Measurements from ENCODE around the gene PROCA1. TPM values are rescaled to one million over a fixed set of nuclear protein-coding genes. Genes with fewer than 3 reads are reported as not detected.

PROCA1 gene
- total and polyA plus RNA-seq, 2 of the 13 experiments (the other 11 are each of a cell fraction or from before 2014, with no cell fraction given), result 0.73 to 1.5 TPM

DNA sequence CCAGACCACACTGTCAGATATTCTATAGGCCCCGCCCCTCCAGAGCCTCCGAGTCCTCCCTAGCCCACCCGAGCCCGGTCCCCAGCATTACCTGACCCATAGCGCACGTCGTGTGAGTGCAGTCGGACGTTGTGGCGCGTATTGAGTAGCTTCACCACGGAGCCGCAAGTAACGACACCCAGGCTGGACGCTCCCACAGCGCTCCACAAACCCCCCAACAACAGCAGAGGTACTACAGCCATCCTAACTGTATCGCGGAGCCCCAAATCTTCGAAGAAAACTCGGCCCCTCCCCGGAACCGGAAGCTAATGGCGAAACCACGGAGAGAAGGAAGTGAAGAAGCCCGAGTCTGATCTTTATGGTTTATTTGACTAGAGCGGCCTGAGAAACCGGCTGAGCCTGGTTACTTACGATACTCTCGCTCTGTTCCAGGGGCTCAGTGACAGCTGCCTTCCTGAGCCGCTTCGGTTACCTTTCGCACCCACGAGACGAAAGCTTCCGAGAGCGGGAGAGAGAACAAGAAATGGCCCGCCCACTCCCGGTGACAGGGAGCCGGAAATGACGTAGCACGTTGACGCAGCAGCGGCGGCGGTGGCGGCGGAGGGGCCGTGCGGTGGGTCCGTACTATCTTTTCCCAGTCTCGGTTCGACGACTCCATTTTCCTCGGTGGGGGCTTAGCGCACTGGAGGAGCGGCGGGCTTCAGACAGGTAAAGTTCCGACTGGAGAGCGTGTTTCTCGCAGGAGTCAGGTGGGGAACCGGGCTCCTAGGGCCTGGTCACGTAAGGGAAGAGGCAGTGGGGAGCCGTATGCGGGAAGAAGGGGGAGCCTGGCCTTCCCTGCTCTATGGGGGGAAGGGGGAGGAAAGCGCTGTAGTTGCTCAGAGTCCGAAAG, 49.8 kb downstream of the PROCA1 start, which contains the start of the genes SDF2 and SUPT6H (continued):
- TF ChIP-seq SOX6 (IDR thresholded peaks at IDR 0.05) (no peak), SOX6 (CRISPR knock-in tag; IDR thresholded peaks at IDR 0.05) (no peak; the same call in none of the 2 replicates), LCORL (IDR thresholded peaks at IDR 0.05) (no peak), LCORL (CRISPR knock-in tag; IDR thresholded peaks at IDR 0.05) (no peak; the same call in 1 of the 2 replicates), HOXA3 (CRISPR knock-in tag; IDR thresholded peaks at IDR 0.05) (peak; percentile 92), TAF15 (IDR thresholded peaks at IDR 0.05; ENCODE audit: low read depth, low read length, poor library complexity, severe bottlenecking) (no peak), ZNF724P (CRISPR knock-in tag; IDR thresholded peaks at IDR 0.05; ENCODE audit: borderline replicate concordance) (peak; percentile 28; the same call in 1 of the 2 replicates), DMAP1 (CRISPR knock-in tag; IDR thresholded peaks at IDR 0.05) (peak; percentile 85), PHF20 (CRISPR knock-in tag; IDR thresholded peaks at IDR 0.05) (peak; percentile 94), ZSCAN21 (CRISPR knock-in tag; IDR thresholded peaks at IDR 0.05; ENCODE audit: borderline replicate concordance) (no peak; the same call in 1 of the 2 replicates), FOXO1 (CRISPR knock-in tag; IDR thresholded peaks at IDR 0.05) (no peak), PAWR (CRISPR knock-in tag; IDR thresholded peaks at IDR 0.05; ENCODE audit: borderline replicate concordance) (no peak), NCOR1 (IDR thresholded peaks at IDR 0.05; ENCODE audit: borderline replicate concordance, low read length) (no peak; the same call in 1 of the 2 replicates), KLF12 (CRISPR knock-in tag; IDR thresholded peaks at IDR 0.05; ENCODE audit: borderline replicate concordance) (no peak), TCF7 (IDR thresholded peaks at IDR 0.05; ENCODE audit: low read depth) (no peak), KLF13 (CRISPR knock-in tag; IDR thresholded peaks at IDR 0.05) (no peak), FOXJ3 (CRISPR knock-in tag; IDR thresholded peaks at IDR 0.05; ENCODE audit: borderline replicate concordance) (no peak), SCMH1 (CRISPR knock-in tag; IDR thresholded peaks at IDR 0.05; ENCODE audit: borderline replicate concordance) (no peak)
- TF ChIP-seq, protein P1, sequence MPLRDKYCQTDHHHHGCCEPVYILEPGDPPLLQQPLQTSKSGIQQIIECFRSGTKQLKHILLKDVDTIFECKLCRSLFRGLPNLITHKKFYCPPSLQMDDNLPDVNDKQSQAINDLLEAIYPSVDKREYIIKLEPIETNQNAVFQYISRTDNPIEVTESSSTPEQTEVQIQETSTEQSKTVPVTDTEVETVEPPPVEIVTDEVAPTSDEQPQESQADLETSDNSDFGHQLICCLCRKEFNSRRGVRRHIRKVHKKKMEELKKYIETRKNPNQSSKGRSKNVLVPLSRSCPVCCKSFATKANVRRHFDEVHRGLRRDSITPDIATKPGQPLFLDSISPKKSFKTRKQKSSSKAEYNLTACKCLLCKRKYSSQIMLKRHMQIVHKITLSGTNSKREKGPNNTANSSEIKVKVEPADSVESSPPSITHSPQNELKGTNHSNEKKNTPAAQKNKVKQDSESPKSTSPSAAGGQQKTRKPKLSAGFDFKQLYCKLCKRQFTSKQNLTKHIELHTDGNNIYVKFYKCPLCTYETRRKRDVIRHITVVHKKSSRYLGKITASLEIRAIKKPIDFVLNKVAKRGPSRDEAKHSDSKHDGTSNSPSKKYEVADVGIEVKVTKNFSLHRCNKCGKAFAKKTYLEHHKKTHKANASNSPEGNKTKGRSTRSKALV (CRISPR knock-in tag; IDR thresholded peaks at IDR 0.05), result no peak
- TF ChIP-seq, protein P2, sequence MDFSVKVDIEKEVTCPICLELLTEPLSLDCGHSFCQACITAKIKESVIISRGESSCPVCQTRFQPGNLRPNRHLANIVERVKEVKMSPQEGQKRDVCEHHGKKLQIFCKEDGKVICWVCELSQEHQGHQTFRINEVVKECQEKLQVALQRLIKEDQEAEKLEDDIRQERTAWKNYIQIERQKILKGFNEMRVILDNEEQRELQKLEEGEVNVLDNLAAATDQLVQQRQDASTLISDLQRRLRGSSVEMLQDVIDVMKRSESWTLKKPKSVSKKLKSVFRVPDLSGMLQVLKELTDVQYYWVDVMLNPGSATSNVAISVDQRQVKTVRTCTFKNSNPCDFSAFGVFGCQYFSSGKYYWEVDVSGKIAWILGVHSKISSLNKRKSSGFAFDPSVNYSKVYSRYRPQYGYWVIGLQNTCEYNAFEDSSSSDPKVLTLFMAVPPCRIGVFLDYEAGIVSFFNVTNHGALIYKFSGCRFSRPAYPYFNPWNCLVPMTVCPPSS (IDR thresholded peaks at IDR 0.05), result no peak
- TF ChIP-seq, protein P3, sequence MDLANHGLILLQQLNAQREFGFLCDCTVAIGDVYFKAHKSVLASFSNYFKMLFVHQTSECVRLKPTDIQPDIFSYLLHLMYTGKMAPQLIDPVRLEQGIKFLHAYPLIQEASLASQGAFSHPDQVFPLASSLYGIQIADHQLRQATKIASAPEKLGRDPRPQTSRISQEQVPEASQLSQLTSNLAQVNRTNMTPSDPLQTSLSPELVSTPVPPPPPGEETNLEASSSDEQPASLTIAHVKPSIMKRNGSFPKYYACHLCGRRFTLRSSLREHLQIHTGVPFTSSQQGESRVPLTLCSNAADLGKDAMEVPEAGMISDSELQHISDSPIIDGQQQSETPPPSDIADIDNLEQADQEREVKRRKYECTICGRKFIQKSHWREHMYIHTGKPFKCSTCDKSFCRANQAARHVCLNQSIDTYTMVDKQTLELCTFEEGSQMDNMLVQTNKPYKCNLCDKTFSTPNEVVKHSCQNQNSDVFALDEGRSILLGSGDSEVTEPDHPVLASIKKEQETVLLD (CRISPR knock-in tag; IDR thresholded peaks at IDR 0.05; ENCODE audit: low read depth), result peak; percentile 89
- TF ChIP-seq, protein P4, sequence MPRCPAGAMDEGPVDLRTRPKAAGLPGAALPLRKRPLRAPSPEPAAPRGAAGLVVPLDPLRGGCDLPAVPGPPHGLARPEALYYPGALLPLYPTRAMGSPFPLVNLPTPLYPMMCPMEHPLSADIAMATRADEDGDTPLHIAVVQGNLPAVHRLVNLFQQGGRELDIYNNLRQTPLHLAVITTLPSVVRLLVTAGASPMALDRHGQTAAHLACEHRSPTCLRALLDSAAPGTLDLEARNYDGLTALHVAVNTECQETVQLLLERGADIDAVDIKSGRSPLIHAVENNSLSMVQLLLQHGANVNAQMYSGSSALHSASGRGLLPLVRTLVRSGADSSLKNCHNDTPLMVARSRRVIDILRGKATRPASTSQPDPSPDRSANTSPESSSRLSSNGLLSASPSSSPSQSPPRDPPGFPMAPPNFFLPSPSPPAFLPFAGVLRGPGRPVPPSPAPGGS (CRISPR knock-in tag; IDR thresholded peaks at IDR 0.05), result peak; percentile 40; the same call in 1 of the 2 replicates
- TF ChIP-seq, protein P5, sequence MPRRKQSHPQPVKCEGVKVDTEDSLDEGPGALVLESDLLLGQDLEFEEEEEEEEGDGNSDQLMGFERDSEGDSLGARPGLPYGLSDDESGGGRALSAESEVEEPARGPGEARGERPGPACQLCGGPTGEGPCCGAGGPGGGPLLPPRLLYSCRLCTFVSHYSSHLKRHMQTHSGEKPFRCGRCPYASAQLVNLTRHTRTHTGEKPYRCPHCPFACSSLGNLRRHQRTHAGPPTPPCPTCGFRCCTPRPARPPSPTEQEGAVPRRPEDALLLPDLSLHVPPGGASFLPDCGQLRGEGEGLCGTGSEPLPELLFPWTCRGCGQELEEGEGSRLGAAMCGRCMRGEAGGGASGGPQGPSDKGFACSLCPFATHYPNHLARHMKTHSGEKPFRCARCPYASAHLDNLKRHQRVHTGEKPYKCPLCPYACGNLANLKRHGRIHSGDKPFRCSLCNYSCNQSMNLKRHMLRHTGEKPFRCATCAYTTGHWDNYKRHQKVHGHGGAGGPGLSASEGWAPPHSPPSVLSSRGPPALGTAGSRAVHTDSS (CRISPR knock-in tag; conservative IDR thresholded peaks at IDR 0.05), result no peak

Measured in HepG2 (cell line).